Stimulated activated CD4-positive, alpha-beta T cell treated with anti-CD3 and anti-CD28 coated beads, Interleukin-2, amount 100 ng/mL, for 24 hours (primary cell): Measurements from ENCODE around the gene MYBPH.

Experiments
- DNase-seq, 2 donors: peaks; one replicate each; pipeline ENCODE4 v3.0.0-alpha.2; 2020

MYBPH gene

GRCh38 chr1:203146042-203146369, 29.6 kb downstream of the MYBPH start:
- no peak for DNase-seq

GRCh38 chr1:203145321-203146041, 30.1 kb downstream of the MYBPH start:
- DNase-seq: no peak

- no peak for DNase-seq
Measured at GRCh38 chr1:203144661-203145060, 31.0 kb downstream of the MYBPH start.

- no peak for DNase-seq
Measured at GRCh38 chr1:203143641-203144040, 32.0 kb downstream of the MYBPH start.

- no peak for DNase-seq
Measured at GRCh38 chr1:203142684-203143408, 32.8 kb downstream of the MYBPH start.

- DNase-seq: no peak
Measured at GRCh38 chr1:203142124-203142523, 33.5 kb downstream of the MYBPH start.

- DNase-seq: no peak
Measured at GRCh38 chr1:203140743-203141520, 34.7 kb downstream of the MYBPH start.

GRCh38 chr1:203139976-203140475, 35.6 kb downstream of the MYBPH start:
- DNase-seq: no peak

GRCh38 chr1:203138066-203138465, 37.6 kb downstream of the MYBPH start:
- no peak for DNase-seq

- no peak for DNase-seq
Measured at GRCh38 chr1:203137324-203137723, 38.3 kb downstream of the MYBPH start.

- no peak for DNase-seq
Measured at GRCh38 chr1:203136409-203137042, 39.1 kb downstream of the MYBPH start.

GRCh38 chr1:203135636-203136305, 39.9 kb downstream of the MYBPH start:
- DNase-seq: no peak

GRCh38 chr1:203133970-203134725, 41.5 kb downstream of the MYBPH start:
- no peak for DNase-seq

GRCh38 chr1:203131548-203132200, 44.0 kb downstream of the MYBPH start:
- DNase-seq: no peak

- no peak for DNase-seq
Measured at GRCh38 chr1:203130358-203130985, 45.2 kb downstream of the MYBPH start.

GRCh38 chr1:203129501-203130231, 46.0 kb downstream of the MYBPH start:
- no peak for DNase-seq

- DNase-seq: no peak
Measured at GRCh38 chr1:203128716-203129500, 46.7 kb downstream of the MYBPH start.

- DNase-seq: no peak
Measured at GRCh38 chr1:203128431-203128715, 47.3 kb downstream of the MYBPH start.

GRCh38 chr1:203127666-203128430, 47.8 kb downstream of the MYBPH start, which contains the start of gene ADORA1:
Gene ADORA1 (plus strand): TSS chr1:203127726. CDS start chr1:203128842, 1,116 bp downstream.
- DNase-seq: no peak
